ENCODE results near the gene ELMOD1.

DNA sequence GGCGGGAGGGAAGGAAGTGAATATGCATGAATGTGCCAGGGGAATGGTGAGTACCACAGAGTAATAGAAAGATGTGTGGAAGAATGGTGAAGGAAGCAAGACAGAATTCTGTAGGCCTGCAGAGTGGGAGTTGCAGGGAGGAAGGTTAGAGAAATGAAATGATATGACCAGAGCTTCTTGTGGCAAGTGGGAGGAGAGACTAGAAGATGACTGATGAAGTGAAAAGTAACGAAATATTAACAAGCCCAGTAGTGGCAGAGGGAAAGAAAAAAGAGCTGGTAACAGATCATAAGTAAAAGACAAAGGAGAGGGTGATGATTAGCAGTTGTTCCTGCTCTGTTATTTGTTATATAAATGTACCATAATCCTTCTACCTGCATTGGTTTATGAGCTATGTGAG, 24.4 kb upstream of the ELMOD1 start:
- TF ChIP-seq EP300 (IDR thresholded peaks at IDR 0.05; ENCODE audit: borderline replicate concordance in 1 of 2, control insufficient read depth in 1 of 2, low read depth in 2 of 2, low read length in 2 of 2): no peak
- TF ChIP-seq, protein P1, sequence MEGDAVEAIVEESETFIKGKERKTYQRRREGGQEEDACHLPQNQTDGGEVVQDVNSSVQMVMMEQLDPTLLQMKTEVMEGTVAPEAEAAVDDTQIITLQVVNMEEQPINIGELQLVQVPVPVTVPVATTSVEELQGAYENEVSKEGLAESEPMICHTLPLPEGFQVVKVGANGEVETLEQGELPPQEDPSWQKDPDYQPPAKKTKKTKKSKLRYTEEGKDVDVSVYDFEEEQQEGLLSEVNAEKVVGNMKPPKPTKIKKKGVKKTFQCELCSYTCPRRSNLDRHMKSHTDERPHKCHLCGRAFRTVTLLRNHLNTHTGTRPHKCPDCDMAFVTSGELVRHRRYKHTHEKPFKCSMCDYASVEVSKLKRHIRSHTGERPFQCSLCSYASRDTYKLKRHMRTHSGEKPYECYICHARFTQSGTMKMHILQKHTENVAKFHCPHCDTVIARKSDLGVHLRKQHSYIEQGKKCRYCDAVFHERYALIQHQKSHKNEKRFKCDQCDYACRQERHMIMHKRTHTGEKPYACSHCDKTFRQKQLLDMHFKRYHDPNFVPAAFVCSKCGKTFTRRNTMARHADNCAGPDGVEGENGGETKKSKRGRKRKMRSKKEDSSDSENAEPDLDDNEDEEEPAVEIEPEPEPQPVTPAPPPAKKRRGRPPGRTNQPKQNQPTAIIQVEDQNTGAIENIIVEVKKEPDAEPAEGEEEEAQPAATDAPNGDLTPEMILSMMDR (IDR thresholded peaks at IDR 0.05 in 2 of 3, conservative IDR thresholded peaks at IDR 0.05 in 1 of 3; ENCODE audit: control insufficient read depth in 2 of 3, extremely low read depth in 1 of 3, insufficient read depth in 1 of 3, low read depth in 3 of 3, low read length in 3 of 3): no peak
- TF ChIP-seq TAF1 (IDR thresholded peaks at IDR 0.05; ENCODE audit: borderline replicate concordance, low read depth, low read length): no peak
- no peak for TF ChIP-seq ZNF24 (IDR thresholded peaks at IDR 0.05)
- no peak for TF ChIP-seq POLR2A (IDR thresholded peaks at IDR 0.05; ENCODE audit: low read depth, low read length)
- no peak for TF ChIP-seq RB1 (IDR thresholded peaks at IDR 0.05; ENCODE audit: borderline replicate concordance)
- TF ChIP-seq YBX1 (IDR thresholded peaks at IDR 0.05): no peak
- no peak for TF ChIP-seq POU2F2 (IDR thresholded peaks at IDR 0.05; ENCODE audit: borderline replicate concordance, low read depth, low read length)
- TF ChIP-seq, protein P2, sequence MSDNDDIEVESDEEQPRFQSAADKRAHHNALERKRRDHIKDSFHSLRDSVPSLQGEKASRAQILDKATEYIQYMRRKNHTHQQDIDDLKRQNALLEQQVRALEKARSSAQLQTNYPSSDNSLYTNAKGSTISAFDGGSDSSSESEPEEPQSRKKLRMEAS (IDR thresholded peaks at IDR 0.05; ENCODE audit: low read depth, low read length): no peak
- no peak for TF ChIP-seq CREM (IDR thresholded peaks at IDR 0.05; ENCODE audit: low read depth)
- TF ChIP-seq SREBF2 (IDR thresholded peaks at IDR 0.05; ENCODE audit: low read length): no peak

Measured in GM12878 (cell line).